Dendritic cell treated with granulocyte-macrophage colony-stimulating factor and Interleukin-4, amounts not matched to agents 40 ng/mL and 50 ng/mL, for 4 days (primary cell): ENCODE results near the gene TMEM143.
A peak's percentile ranks its signal among the peaks of the same experiment; 100 is the strongest.
"Not testable (repeated sequence)": the region's sequence is repeated elsewhere in the genome, so short reads cannot be mapped to it uniquely, and the experiment has no call there.

Experiments used
- H3K27ac Mint-ChIP-seq: one replicate; pipeline ENCODE4 v1.8.0; 2022; ENCODE audit warnings: mild to moderate bottlenecking, mixed read lengths
- H3K27me3 Mint-ChIP-seq: one replicate; pipeline ENCODE4 v1.8.0; 2022; ENCODE audit warnings: mild to moderate bottlenecking, mixed read lengths
- H3K36me3 Mint-ChIP-seq: one replicate; pipeline ENCODE4 v1.8.0; 2022; ENCODE audit warnings: low read depth, mixed read lengths
- H3K4me1 Mint-ChIP-seq: one replicate; pipeline ENCODE4 v1.8.0; 2022; ENCODE audit warnings: low read depth, mixed read lengths
- H3K4me3 Mint-ChIP-seq: one replicate; pipeline ENCODE4 v1.8.0; 2022; ENCODE audit warnings: mild to moderate bottlenecking, moderate library complexity, mixed read lengths
- H3K9me3 Mint-ChIP-seq: one replicate; pipeline ENCODE4 v1.8.0; 2022; ENCODE audit warnings: mixed read lengths
- intact Hi-C: fragments of 100-400 bp; cut with micrococcal nuclease; formaldehyde crosslinking; loops from one replicate; pipeline ENCODE4 v1.15.0; 2022

Gene TMEM143

DNA sequence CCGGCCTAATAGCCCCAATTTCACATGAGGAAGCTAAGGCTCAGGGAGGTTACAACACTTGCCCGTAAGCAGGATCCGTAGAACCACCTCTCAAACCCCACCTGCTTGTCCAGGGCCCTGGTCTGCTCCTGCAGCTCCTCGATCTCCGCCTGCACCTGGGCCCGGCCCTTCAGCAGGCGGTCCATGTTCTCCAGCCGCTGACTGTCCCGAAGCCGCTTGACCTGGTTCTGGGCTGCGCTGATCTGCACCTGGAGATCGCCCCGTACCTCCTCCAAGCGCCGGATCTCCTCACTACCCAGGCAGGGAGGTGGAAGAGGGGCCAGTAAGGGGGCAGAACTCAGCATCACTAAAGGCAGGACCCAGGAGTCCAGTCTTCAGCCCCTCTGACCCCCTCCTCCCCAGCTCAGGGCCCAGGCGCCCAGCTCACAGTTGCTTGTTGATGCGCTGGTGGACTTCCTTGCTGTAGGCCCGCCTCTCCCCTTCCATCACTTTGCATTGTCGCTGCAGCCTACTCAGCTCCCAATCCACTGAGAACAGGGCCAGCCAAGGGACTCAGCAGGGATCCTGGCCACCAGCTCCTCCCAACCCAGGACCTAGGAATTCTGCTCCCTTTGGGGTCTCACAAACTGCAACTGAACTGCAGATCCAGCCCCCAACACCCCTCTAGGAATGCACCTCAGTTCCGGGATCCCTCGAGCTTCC lies 45.3 kb downstream of the TMEM143 start:
- Mint-ChIP-seq H3K36me3 (peaks cover 11% of the 10 kb centered on the region), H3K27ac (peak overlapping the region; percentile 20), H3K4me1 (peaks cover 34% of the 10 kb centered on the region), H3K4me3 (no peak overlapping the region), H3K9me3 (no peaks in the 10 kb centered on the region), H3K27me3 (peaks cover 4% of the 10 kb centered on the region)
- intact Hi-C loops: no loop called here

- intact Hi-C loops, H3K9me3 Mint-ChIP-seq, H3K27ac Mint-ChIP-seq, H3K27me3 Mint-ChIP-seq, H3K4me3 Mint-ChIP-seq: not testable (repeated sequence)
- peaks cover 26% of the 10 kb centered on the region for H3K4me1 Mint-ChIP-seq
- H3K36me3 Mint-ChIP-seq: peaks cover 11% of the 10 kb centered on the region
Observed at GRCh38 chr19:48317708-48317960, 46.1 kb downstream of the TMEM143 start.

GRCh38 chr19:48315712-48316111 lies 48.0 kb downstream of the TMEM143 start:
- Mint-ChIP-seq H3K9me3 (no peaks in the 10 kb centered on the region), H3K27me3 (peaks cover 4% of the 10 kb centered on the region), H3K4me3 (no peak overlapping the region), H3K4me1 (peaks cover 11% of the 10 kb centered on the region), H3K27ac (no peak overlapping the region), H3K36me3 (no peaks in the 10 kb centered on the region)
- intact Hi-C loops: no loop called here

- Mint-ChIP-seq H3K36me3 (no peaks in the 10 kb centered on the region), H3K27me3 (no peaks in the 10 kb centered on the region), H3K27ac (no peak overlapping the region), H3K4me3 (no peak overlapping the region), H3K9me3 (no peaks in the 10 kb centered on the region), H3K4me1 (no peaks in the 10 kb centered on the region)
- intact Hi-C loops: no loop called here
Observed at GRCh38 chr19:48311384-48311783, 52.4 kb downstream of the TMEM143 start.

- no peaks in the 10 kb centered on the region for H3K9me3 Mint-ChIP-seq
- H3K36me3 Mint-ChIP-seq: no peaks in the 10 kb centered on the region
- no peaks in the 10 kb centered on the region for H3K27me3 Mint-ChIP-seq
- no peak overlapping the region for H3K4me3 Mint-ChIP-seq
- intact Hi-C loops: no loop called here
- H3K27ac Mint-ChIP-seq: no peak overlapping the region
- H3K4me1 Mint-ChIP-seq: no peaks in the 10 kb centered on the region
Observed at GRCh38 chr19:48310227-48310626, 53.5 kb downstream of the TMEM143 start.

GRCh38 chr19:48309731-48310130 lies 54.0 kb downstream of the TMEM143 start:
- H3K36me3 Mint-ChIP-seq, H3K27me3 Mint-ChIP-seq, intact Hi-C loops, H3K9me3 Mint-ChIP-seq, H3K4me3 Mint-ChIP-seq, H3K27ac Mint-ChIP-seq, H3K4me1 Mint-ChIP-seq: not testable (repeated sequence)

DNA sequence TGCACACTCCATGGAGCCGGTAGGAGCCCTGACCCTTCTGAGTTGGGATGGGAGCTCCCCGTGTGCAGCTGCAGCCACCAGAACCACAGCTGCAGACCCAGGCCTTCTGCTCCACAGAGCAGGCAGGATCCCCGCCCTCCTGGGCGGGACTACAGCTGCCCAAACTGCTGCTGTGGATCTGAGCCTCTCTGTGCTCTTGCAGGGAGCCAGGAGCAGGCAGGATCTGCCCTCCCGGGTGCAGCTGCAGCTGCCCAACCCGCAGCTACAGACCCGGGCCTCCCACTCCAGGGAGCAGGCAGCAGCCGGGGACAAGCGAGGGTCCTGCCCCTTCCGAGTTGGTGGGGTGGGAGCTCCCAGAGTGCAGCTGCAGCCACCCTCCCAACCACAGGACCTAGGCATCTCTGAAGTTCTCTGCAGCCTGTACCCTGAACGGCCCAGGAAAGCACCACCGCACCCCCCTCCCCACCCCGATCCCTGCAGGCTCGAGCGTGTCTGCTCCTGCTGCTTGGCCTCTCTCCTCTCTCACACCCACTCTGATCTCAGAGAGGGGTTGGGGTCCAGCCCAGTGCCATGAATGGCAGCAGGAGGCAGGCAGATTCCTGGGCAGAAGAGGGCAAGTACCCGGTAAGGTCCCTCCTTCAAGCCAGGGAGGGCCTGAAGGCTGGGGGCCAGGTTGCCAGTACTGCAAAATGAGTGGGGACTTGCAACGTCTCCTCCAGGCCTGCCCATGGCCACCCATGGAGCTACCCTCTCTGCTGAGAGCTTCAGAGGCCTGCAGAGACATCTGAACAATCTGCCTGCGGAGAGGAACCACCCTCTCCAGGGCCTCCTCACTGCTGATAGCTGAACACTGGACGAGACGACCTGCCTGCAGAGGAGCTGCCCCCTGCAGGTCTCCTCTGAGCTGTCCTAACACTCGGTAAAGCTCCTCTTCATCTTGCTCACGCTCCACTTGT lies 54.8 kb downstream of the TMEM143 start:
- Mint-ChIP-seq H3K36me3 (no peaks in the 10 kb centered on the region), H3K27ac (no peak overlapping the region), H3K9me3 (no peaks in the 10 kb centered on the region), H3K4me1 (no peaks in the 10 kb centered on the region), H3K27me3 (no peaks in the 10 kb centered on the region), H3K4me3 (no peak overlapping the region)
- intact Hi-C loops: no loop called here

DNA sequence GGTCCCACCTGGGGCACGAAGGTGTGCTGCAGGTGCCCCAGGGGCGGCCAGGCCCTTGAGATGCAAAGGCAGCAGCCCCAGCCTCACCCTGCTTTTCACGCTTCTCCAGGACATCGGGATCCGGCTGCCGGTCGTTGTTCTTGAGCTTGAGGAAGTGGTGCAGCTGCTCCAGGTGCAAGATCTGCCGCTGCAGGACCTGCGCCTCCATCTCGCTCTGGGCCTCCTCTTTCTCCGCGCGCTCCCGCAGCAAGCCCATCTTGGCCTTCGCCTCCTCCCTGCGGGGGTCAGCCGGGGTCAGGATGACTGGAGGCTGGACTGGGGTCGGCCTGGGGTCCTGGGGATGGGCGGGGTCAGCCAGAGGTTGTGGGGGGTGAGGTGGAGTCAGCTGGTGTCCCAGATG lies 59.9 kb downstream of the TMEM143 start:
- Mint-ChIP-seq H3K9me3 (no peaks in the 10 kb centered on the region), H3K4me1 (no peaks in the 10 kb centered on the region), H3K27me3 (no peaks in the 10 kb centered on the region), H3K36me3 (no peaks in the 10 kb centered on the region), H3K27ac (no peak overlapping the region), H3K4me3 (no peak overlapping the region)
- intact Hi-C loops: no loop called here

DNA sequence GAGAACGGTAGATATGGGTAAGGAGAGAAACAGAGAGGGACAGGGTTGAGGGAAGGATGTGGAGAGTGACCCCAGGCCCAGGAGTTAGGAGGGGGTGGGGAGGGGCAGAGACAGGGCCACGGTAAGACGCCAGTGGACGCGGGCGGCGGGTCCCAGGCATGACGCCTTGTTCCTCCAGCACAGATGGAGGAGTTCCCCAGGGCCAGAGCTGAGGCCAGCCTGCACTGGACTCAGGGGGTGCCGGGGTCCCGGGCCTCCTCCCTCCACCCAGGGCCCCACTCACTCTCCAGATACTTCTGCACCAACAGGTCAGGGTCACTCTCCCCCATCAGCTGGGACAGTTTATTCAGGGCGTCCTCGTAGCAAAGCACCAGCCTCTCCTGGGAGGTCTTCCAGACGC lies 60.4 kb downstream of the TMEM143 start:
- Mint-ChIP-seq H3K4me3 (no peak overlapping the region), H3K9me3 (no peaks in the 10 kb centered on the region), H3K27ac (no peak overlapping the region), H3K27me3 (no peaks in the 10 kb centered on the region), H3K36me3 (no peaks in the 10 kb centered on the region), H3K4me1 (no peaks in the 10 kb centered on the region)
- intact Hi-C loops: no loop called here

DNA sequence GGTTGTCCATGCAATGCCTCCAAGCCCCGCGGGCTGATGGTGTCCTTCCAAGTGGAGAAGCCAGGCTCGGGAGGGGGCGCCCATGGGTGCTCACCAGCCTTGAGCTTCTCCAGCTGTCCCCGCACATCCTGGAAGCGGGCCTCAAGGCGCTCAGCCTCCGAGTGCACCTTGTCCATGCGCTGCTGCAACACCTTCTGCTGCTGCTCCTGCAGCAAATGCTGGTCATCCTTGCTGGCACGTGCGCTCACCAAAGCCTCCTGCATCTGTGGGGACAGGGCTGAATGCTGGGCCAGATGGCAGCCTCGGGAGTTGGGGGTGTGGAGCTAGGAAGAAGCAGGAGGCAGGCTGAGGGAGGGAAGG lies 61.2 kb downstream of the TMEM143 start:
- intact Hi-C loops: no loop called here
- Mint-ChIP-seq H3K4me1 (no peaks in the 10 kb centered on the region), H3K4me3 (no peak overlapping the region)

GRCh38 chr19:48301886-48302599 lies 61.7 kb downstream of the TMEM143 start:
- no peaks in the 10 kb centered on the region for H3K36me3 Mint-ChIP-seq
- intact Hi-C loops: no loop called here
- no peak overlapping the region for H3K4me3 Mint-ChIP-seq
- no peaks in the 10 kb centered on the region for H3K27me3 Mint-ChIP-seq
- H3K27ac Mint-ChIP-seq: no peak overlapping the region
- no peaks in the 10 kb centered on the region for H3K4me1 Mint-ChIP-seq
- H3K9me3 Mint-ChIP-seq: no peaks in the 10 kb centered on the region

More for the DNA sequence above, 61.2 kb downstream of the TMEM143 start:
- no peaks in the 10 kb centered on the region for H3K27me3 Mint-ChIP-seq
- no peaks in the 10 kb centered on the region for H3K36me3 Mint-ChIP-seq
- no peak overlapping the region for H3K27ac Mint-ChIP-seq
- no peaks in the 10 kb centered on the region for H3K9me3 Mint-ChIP-seq

DNA sequence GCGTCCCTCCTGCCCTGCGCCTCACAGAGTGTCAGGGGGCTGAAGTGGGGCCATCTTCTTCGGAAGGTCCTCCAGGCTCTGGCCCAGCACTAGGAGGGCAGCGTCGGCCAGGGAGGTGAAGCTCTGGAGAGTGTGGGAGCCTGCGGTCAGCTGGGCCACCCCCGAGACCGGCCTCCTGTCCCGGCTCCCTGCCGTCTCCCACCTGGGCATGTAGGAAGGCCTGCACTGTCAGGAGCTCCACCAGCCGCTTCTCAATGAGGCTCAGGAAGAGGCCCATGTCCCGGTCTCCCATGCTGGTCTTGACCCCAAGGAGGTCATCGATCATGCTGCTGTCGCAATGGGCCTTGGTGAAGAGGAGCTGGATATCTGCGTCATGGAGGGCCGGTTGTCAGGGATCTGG lies 65.8 kb downstream of the TMEM143 start:
- intact Hi-C loops: no loop called here
- Mint-ChIP-seq H3K9me3 (no peaks in the 10 kb centered on the region), H3K27ac (no peak overlapping the region), H3K4me3 (no peak overlapping the region), H3K27me3 (no peaks in the 10 kb centered on the region), H3K4me1 (no peaks in the 10 kb centered on the region), H3K36me3 (no peaks in the 10 kb centered on the region)

GRCh38 chr19:48296963-48297734 lies 66.6 kb downstream of the TMEM143 start:
- intact Hi-C loops: no loop called here
- Mint-ChIP-seq H3K4me3 (no peak overlapping the region), H3K27ac (no peak overlapping the region), H3K4me1 (no peaks in the 10 kb centered on the region), H3K27me3 (no peaks in the 10 kb centered on the region), H3K9me3 (no peaks in the 10 kb centered on the region), H3K36me3 (no peaks in the 10 kb centered on the region)

DNA sequence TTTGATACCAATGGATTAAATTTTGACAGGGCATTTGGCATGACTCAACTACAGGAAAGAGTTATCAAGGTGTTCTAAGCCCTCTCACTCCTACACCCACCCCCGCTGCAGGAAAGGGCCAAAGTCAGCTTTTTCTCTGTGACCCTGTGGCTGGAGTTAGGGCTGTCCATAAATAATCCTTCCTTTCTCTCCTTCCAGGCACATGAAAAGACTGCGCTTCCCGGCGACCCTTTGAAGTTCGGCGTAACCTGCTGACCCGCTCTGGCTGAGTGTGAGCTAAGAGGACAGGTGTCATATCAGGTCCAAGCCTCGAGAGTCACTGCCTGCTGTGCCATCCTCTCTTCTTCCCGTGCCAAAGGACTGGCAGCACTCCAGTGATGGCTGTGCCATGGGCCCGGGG lies 68.3 kb downstream of the TMEM143 start:
- Mint-ChIP-seq H3K4me1 (peaks cover 9% of the 10 kb centered on the region), H3K27me3 (peaks cover 8% of the 10 kb centered on the region), H3K9me3 (no peaks in the 10 kb centered on the region), H3K27ac (no peak overlapping the region), H3K4me3 (no peak overlapping the region), H3K36me3 (no peaks in the 10 kb centered on the region)
- intact Hi-C loops: no loop called here
